Ishikawa (cell line): Measurements from ENCODE around the gene TMEM54.

Source experiments
- CREB1 ChIP-seq: IDR thresholded peaks from 2 replicates; pipeline ENCODE4 v1.6.1; 2012; ENCODE audit warnings: low read depth
- EGR1 ChIP-seq: IDR thresholded peaks from 2 replicates; pipeline ENCODE4 v1.6.1; 2012
- EP300 ChIP-seq: IDR thresholded peaks from 2 replicates; pipeline ENCODE4 v1.6.1; 2012; ENCODE audit warnings: borderline replicate concordance
- FOXM1 ChIP-seq: IDR thresholded peaks from 2 replicates; pipeline ENCODE4 v1.6.1; 2012; ENCODE audit warnings: low read depth, borderline replicate concordance
- NFIC ChIP-seq: IDR thresholded peaks from 2 replicates; pipeline ENCODE4 v1.6.1; 2012
- RAD21 ChIP-seq: IDR thresholded peaks from 2 replicates; pipeline ENCODE4 v1.6.1; 2012; ENCODE audit warnings: low read depth
- TAF1 ChIP-seq: IDR thresholded peaks from 2 replicates; pipeline ENCODE4 v1.6.1; 2012; ENCODE audit warnings: low read depth, mild to moderate bottlenecking
- TCF12 ChIP-seq: IDR thresholded peaks from 2 replicates; pipeline ENCODE4 v1.6.1; 2012; ENCODE audit warnings: low read depth
- TEAD4 ChIP-seq: IDR thresholded peaks from 2 replicates; pipeline ENCODE4 v1.6.1; 2012
- YY1 ChIP-seq: IDR thresholded peaks from 2 replicates; pipeline ENCODE4 v1.6.1; 2012; ENCODE audit warnings: low read depth
- ZBTB7A ChIP-seq: IDR thresholded peaks from 2 replicates; pipeline ENCODE4 v1.6.1; 2012; ENCODE audit warnings: low read depth
- TF ChIP-seq, protein P1 (sequence below): IDR thresholded peaks from 2 replicates; pipeline ENCODE4 v1.6.1; 2012; ENCODE audit warnings: low read depth, mild to moderate bottlenecking
- TF ChIP-seq, protein P2 (sequence below): IDR thresholded peaks from 2 replicates; pipeline ENCODE4 v1.6.1; 2012
- TF ChIP-seq, protein P3 (sequence below): IDR thresholded peaks from 2 replicates; pipeline ENCODE4 v1.6.1; 2012

DNA sequence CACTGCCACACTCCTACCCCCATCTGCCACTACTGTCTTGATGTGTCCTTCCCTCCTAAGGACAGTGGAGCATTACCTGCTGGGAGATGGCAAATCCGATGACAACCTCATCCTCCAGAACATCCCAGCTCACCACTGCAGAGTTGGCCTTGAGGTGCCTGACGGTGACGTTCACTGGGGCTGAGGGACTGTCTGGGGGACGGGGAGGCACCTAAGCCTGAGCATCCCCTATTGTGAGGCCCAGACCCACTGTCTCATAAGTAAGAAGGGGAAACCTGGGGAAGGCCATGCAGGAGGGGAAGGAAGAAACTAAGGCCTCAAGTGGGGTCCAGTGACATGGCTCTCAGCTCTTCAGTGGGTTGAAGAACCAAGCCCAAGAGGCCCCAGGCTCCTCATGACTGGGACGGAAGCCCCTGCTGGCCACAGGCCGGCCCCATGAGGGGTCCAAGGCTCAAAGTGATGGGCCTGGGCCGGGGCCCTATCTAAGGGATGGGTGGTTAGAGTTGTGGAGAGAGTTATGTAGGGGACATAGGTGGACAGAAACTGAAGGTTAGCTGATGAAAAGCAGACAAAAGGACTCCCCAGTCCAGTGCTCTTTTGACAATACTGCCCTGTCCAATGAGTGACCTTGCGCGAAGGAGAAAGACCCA, 32.3 kb downstream of the TMEM54 start:
- TF ChIP-seq TEAD4: no peak
- TF ChIP-seq RAD21: no peak
- TF ChIP-seq ZBTB7A: no peak
- TF ChIP-seq, protein P1, sequence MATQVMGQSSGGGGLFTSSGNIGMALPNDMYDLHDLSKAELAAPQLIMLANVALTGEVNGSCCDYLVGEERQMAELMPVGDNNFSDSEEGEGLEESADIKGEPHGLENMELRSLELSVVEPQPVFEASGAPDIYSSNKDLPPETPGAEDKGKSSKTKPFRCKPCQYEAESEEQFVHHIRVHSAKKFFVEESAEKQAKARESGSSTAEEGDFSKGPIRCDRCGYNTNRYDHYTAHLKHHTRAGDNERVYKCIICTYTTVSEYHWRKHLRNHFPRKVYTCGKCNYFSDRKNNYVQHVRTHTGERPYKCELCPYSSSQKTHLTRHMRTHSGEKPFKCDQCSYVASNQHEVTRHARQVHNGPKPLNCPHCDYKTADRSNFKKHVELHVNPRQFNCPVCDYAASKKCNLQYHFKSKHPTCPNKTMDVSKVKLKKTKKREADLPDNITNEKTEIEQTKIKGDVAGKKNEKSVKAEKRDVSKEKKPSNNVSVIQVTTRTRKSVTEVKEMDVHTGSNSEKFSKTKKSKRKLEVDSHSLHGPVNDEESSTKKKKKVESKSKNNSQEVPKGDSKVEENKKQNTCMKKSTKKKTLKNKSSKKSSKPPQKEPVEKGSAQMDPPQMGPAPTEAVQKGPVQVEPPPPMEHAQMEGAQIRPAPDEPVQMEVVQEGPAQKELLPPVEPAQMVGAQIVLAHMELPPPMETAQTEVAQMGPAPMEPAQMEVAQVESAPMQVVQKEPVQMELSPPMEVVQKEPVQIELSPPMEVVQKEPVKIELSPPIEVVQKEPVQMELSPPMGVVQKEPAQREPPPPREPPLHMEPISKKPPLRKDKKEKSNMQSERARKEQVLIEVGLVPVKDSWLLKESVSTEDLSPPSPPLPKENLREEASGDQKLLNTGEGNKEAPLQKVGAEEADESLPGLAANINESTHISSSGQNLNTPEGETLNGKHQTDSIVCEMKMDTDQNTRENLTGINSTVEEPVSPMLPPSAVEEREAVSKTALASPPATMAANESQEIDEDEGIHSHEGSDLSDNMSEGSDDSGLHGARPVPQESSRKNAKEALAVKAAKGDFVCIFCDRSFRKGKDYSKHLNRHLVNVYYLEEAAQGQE: no peak
- no peak for TF ChIP-seq EP300
- no peak for TF ChIP-seq FOXM1
- no peak for TF ChIP-seq EGR1
- no peak for TF ChIP-seq YY1
- TF ChIP-seq TAF1: no peak
- TF ChIP-seq, protein P2, sequence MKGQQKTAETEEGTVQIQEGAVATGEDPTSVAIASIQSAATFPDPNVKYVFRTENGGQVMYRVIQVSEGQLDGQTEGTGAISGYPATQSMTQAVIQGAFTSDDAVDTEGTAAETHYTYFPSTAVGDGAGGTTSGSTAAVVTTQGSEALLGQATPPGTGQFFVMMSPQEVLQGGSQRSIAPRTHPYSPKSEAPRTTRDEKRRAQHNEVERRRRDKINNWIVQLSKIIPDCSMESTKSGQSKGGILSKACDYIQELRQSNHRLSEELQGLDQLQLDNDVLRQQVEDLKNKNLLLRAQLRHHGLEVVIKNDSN: no peak
- TF ChIP-seq, protein P3, sequence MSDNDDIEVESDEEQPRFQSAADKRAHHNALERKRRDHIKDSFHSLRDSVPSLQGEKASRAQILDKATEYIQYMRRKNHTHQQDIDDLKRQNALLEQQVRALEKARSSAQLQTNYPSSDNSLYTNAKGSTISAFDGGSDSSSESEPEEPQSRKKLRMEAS: no peak
- TF ChIP-seq TCF12: no peak
- no peak for TF ChIP-seq CREB1
- no peak for TF ChIP-seq NFIC
